ENCODE measurements around the gene RAD51B.

DNA sequence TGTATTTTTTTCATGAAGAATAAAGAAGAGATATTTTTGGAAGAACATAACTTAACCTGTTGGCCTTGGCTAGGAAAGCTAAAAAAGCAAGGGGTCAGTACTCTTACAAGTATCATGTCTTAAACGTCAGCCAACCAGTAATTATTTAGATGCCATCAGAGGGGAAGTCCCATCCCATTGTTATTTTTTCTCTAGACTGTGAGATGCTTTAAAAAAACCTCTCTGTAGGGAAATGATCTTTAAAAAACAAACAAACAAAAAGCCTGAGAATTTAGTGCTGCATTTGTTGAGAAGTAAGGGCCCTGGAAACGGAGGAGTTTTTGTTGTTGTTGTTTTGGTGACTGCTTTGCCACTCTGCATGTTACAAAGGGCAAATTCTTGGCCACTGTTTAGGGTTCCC is 499.2 kb downstream of the RAD51B start:
- TF ChIP-seq, protein P1, sequence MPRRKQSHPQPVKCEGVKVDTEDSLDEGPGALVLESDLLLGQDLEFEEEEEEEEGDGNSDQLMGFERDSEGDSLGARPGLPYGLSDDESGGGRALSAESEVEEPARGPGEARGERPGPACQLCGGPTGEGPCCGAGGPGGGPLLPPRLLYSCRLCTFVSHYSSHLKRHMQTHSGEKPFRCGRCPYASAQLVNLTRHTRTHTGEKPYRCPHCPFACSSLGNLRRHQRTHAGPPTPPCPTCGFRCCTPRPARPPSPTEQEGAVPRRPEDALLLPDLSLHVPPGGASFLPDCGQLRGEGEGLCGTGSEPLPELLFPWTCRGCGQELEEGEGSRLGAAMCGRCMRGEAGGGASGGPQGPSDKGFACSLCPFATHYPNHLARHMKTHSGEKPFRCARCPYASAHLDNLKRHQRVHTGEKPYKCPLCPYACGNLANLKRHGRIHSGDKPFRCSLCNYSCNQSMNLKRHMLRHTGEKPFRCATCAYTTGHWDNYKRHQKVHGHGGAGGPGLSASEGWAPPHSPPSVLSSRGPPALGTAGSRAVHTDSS (tag by site-specific recombination; IDR thresholded peaks at IDR 0.05): no peak
- no peak for TF ChIP-seq ZFP69B (tag by site-specific recombination; IDR thresholded peaks at IDR 0.05)
- TF ChIP-seq ZNF560 (tag by site-specific recombination; IDR thresholded peaks at IDR 0.05; ENCODE audit: borderline replicate concordance): no peak
- TF ChIP-seq, protein P2, sequence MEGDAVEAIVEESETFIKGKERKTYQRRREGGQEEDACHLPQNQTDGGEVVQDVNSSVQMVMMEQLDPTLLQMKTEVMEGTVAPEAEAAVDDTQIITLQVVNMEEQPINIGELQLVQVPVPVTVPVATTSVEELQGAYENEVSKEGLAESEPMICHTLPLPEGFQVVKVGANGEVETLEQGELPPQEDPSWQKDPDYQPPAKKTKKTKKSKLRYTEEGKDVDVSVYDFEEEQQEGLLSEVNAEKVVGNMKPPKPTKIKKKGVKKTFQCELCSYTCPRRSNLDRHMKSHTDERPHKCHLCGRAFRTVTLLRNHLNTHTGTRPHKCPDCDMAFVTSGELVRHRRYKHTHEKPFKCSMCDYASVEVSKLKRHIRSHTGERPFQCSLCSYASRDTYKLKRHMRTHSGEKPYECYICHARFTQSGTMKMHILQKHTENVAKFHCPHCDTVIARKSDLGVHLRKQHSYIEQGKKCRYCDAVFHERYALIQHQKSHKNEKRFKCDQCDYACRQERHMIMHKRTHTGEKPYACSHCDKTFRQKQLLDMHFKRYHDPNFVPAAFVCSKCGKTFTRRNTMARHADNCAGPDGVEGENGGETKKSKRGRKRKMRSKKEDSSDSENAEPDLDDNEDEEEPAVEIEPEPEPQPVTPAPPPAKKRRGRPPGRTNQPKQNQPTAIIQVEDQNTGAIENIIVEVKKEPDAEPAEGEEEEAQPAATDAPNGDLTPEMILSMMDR (tag by site-specific recombination; IDR thresholded peaks at IDR 0.05): no peak
- no peak for TF ChIP-seq HOXD13 (CRISPR knock-in tag; IDR thresholded peaks at IDR 0.05; ENCODE audit: borderline replicate concordance)
- TF ChIP-seq ZNF184 (tag by site-specific recombination; IDR thresholded peaks at IDR 0.05): no peak
- TF ChIP-seq ZNF670 (tag by site-specific recombination; IDR thresholded peaks at IDR 0.05; ENCODE audit: low read depth): no peak
- TF ChIP-seq ZNF121 (tag by site-specific recombination; IDR thresholded peaks at IDR 0.05): no peak
- TF ChIP-seq, protein P3, sequence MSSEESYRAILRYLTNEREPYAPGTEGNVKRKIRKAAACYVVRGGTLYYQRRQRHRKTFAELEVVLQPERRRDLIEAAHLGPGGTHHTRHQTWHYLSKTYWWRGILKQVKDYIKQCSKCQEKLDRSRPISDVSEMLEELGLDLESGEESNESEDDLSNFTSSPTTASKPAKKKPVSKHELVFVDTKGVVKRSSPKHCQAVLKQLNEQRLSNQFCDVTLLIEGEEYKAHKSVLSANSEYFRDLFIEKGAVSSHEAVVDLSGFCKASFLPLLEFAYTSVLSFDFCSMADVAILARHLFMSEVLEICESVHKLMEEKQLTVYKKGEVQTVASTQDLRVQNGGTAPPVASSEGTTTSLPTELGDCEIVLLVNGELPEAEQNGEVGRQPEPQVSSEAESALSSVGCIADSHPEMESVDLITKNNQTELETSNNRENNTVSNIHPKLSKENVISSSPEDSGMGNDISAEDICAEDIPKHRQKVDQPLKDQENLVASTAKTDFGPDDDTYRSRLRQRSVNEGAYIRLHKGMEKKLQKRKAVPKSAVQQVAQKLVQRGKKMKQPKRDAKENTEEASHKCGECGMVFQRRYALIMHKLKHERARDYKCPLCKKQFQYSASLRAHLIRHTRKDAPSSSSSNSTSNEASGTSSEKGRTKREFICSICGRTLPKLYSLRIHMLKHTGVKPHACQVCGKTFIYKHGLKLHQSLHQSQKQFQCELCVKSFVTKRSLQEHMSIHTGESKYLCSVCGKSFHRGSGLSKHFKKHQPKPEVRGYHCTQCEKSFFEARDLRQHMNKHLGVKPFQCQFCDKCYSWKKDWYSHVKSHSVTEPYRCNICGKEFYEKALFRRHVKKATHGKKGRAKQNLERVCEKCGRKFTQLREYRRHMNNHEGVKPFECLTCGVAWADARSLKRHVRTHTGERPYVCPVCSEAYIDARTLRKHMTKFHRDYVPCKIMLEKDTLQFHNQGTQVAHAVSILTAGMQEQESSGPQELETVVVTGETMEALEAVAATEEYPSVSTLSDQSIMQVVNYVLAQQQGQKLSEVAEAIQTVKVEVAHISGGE (tag by site-specific recombination; conservative IDR thresholded peaks at IDR 0.05; ENCODE audit: low read depth): no peak
- TF ChIP-seq ZBTB7A (tag by site-specific recombination; IDR thresholded peaks at IDR 0.05; ENCODE audit: low read depth): no peak
- TF ChIP-seq ZNF324 (tag by site-specific recombination; IDR thresholded peaks at IDR 0.05): no peak
- no peak for TF ChIP-seq GLIS1 (tag by site-specific recombination; IDR thresholded peaks at IDR 0.05)
- no peak for TF ChIP-seq ZNF791 (tag by site-specific recombination; IDR thresholded peaks at IDR 0.05)

Measured in HEK293 (cell line).